Measurements from ENCODE around the gene HPS1.

HPS1 gene

GRCh38 chr10:98407017-98407743 lies 39.6 kb downstream of the HPS1 start:
- H3K4me3 ChIP-seq (ENCODE audit: low read depth, low read length): no peak overlapping the region
- TF ChIP-seq, protein P1, sequence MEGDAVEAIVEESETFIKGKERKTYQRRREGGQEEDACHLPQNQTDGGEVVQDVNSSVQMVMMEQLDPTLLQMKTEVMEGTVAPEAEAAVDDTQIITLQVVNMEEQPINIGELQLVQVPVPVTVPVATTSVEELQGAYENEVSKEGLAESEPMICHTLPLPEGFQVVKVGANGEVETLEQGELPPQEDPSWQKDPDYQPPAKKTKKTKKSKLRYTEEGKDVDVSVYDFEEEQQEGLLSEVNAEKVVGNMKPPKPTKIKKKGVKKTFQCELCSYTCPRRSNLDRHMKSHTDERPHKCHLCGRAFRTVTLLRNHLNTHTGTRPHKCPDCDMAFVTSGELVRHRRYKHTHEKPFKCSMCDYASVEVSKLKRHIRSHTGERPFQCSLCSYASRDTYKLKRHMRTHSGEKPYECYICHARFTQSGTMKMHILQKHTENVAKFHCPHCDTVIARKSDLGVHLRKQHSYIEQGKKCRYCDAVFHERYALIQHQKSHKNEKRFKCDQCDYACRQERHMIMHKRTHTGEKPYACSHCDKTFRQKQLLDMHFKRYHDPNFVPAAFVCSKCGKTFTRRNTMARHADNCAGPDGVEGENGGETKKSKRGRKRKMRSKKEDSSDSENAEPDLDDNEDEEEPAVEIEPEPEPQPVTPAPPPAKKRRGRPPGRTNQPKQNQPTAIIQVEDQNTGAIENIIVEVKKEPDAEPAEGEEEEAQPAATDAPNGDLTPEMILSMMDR (IDR thresholded peaks at IDR 0.05; ENCODE audit: low read depth, low read length, missing control alignments): no peak
- no peak for DNase-seq (ENCODE audit: low read depth)

DNA sequence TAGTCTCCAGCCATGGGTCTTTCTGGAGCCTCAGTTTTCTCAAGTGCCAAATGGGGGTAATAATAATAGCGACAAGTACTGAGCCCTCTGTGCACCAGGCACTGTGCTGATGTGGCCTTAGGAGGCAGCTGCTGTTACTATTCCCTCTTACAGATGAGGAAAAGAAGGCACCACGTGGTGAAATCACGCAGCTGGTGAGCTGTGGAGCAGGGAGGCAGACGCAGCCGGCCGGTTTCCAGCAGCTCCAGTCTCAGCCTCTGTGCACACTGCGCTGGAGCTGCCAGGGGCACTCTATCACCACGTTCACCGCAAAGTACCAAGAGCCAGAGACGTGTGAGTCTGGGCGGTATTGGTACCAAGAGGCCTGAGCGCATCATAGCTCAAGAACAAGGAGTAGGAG lies 41.3 kb downstream of the HPS1 start:
- TF ChIP-seq, protein P1 (IDR thresholded peaks at IDR 0.05; ENCODE audit: low read depth, low read length, missing control alignments): no peak
- H3K4me3 ChIP-seq (ENCODE audit: low read depth, low read length): no peak overlapping the region
- DNase-seq (ENCODE audit: low read depth): no peak

GRCh38 chr10:98404571-98405359 lies 42.0 kb downstream of the HPS1 start:
- no peak overlapping the region; the same call in 1 of the 2 replicates for H3K4me3 ChIP-seq (ENCODE audit: low read depth, low read length)
- no peak for DNase-seq (ENCODE audit: low read depth)
- TF ChIP-seq, protein P1 (IDR thresholded peaks at IDR 0.05; ENCODE audit: low read depth, low read length, missing control alignments): no peak

- H3K4me3 ChIP-seq (ENCODE audit: low read depth, low read length): no peak overlapping the region; the same call in 1 of the 2 replicates
- DNase-seq (ENCODE audit: low read depth): no peak
Measured at GRCh38 chr10:98403812-98404504, 42.8 kb downstream of the HPS1 start.

GRCh38 chr10:98402931-98403718 lies 43.6 kb downstream of the HPS1 start:
- TF ChIP-seq, protein P1 (IDR thresholded peaks at IDR 0.05; ENCODE audit: low read depth, low read length, missing control alignments): no peak
- DNase-seq (ENCODE audit: low read depth): no peak
- no peak overlapping the region for H3K4me3 ChIP-seq (ENCODE audit: low read depth, low read length)

More at GRCh38 chr10:98403812-98404504, 42.8 kb downstream of the HPS1 start:
- TF ChIP-seq, protein P1 (IDR thresholded peaks at IDR 0.05; ENCODE audit: low read depth, low read length, missing control alignments): no peak

DNA sequence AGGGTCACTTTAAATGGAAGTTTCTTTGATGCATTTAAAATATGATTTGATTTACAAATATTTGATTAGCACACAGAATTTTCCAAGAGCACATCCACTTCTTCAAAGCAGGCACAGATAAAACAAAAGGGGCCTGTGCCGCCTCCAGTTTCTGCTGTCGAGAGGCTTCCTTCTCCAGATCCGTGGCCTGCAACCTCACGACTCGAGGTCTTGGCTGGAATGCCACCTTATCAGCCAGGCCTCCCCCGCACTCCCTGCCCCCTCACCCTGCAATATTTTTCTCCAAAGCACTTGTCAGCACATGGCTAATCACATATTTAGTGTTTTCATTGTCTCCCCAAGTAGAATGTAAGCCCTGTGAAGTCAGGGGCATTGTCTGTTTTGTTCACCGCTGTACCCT lies 44.3 kb downstream of the HPS1 start:
- H3K4me3 ChIP-seq (ENCODE audit: low read depth, low read length): no peak overlapping the region
- no peak for DNase-seq (ENCODE audit: low read depth)
- TF ChIP-seq, protein P1 (IDR thresholded peaks at IDR 0.05; ENCODE audit: low read depth, low read length, missing control alignments): no peak
